ENCODE data around the gene FAM135A.
"Not testable (repeated sequence)": the region's sequence is repeated elsewhere in the genome, so short reads cannot be mapped to it uniquely, and the experiment has no call there.

Gene FAM135A

DNA sequence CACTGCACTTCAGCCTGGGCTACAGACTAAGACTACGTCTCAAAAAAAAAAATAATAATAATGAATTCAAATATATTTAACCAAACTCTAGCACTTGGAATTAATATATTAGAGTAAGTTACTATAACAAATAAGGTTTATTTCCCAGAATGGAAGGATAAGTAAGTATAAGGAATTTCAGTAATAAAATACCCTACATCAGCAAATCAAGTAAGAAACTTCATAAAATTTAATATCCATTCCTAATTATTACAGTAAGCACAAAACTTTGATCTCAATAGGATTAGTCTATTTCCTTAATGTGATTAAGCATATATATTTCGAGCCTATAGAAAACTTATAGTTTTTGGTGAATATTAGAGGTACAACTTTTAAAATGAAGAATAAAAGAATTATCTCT lies 116.7 kb downstream of the FAM135A start:
- H4K20me1 ChIP-seq = no peaks in the 10 kb centered on the region
- H3K4me2 ChIP-seq = no peak overlapping the region
- TF ChIP-seq Cebpa-rat (IDR thresholded peaks at IDR 0.05) = no peak
- H3K36me3 ChIP-seq = peaks cover 24% of the 10 kb centered on the region
- no peak overlapping the region for H3K4me3 ChIP-seq
- no peaks in the 10 kb centered on the region for H3K27me3 ChIP-seq
- no peak overlapping the region for H3K27ac ChIP-seq
- H3K9me3 ChIP-seq = no peaks in the 10 kb centered on the region
- no peaks in the 10 kb centered on the region for H3K4me1 ChIP-seq
- no peak overlapping the region for H3K9ac ChIP-seq

DNA sequence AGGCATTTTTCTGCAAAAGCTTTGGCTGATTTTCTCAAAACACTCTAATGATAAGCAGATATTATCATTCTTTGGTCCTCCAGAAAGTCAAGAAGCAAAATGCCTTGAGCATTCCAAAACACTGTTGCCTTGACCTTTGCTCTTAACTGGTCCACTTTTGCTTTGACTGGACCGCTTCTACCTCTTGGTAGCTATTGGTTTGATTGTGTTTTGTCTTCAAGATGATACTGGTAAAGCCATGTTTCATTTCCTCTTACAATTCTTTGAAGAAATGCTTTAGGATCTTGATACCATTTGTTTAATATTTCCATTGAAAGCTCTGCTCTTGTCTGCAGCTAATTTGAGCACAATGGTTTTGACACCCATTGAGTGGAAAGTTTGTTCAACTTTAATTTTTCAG lies 117.8 kb downstream of the FAM135A start:
- no peaks in the 10 kb centered on the region for H3K4me1 ChIP-seq

DNA sequence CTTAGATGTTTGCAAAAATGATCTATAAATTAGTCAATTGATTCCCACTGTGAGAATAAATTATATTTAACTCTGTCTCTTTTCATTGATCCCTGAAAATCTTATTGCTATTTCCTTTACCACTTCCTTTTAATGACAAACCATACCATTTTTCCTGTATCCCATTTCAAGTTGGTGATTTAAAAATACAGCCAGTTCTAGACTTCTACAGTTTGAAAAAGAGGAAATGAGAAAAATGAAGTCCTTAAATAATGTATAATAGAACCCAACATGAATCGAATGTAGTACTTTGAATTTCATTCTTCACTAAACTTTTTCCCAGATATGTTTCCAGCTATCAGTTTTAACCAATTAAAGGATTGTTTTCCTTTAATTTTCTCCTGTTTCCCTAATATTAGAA lies 124.0 kb downstream of the FAM135A start:
- Histone ChIP-seq H3K9ac (no peak overlapping the region), H3K9me3 (no peaks in the 10 kb centered on the region), H3K27me3 (no peaks in the 10 kb centered on the region), H3K4me2 (0 out of 2 replicates have a peak overlapping the region, but pooled peaks have one; percentile 5), H3K4me1 (peaks cover 9% of the 10 kb centered on the region), H4K20me1 (no peaks in the 10 kb centered on the region), H3K27ac (peak overlapping the region; percentile 9; the same call in 1 of the 2 replicates), H3K4me3 (no peak overlapping the region), H3K36me3 (peaks cover 25% of the 10 kb centered on the region)
- no peak for TF ChIP-seq Cebpa-rat (IDR thresholded peaks at IDR 0.05)

More for the DNA sequence above, 117.8 kb downstream of the FAM135A start:
- Histone ChIP-seq H4K20me1 (no peaks in the 10 kb centered on the region), H3K9me3 (no peaks in the 10 kb centered on the region), H3K27ac (no peak overlapping the region), H3K27me3 (no peaks in the 10 kb centered on the region), H3K9ac (no peak overlapping the region), H3K4me3 (no peak overlapping the region), H3K36me3 (peaks cover 28% of the 10 kb centered on the region), H3K4me2 (no peak overlapping the region)
- TF ChIP-seq Cebpa-rat (IDR thresholded peaks at IDR 0.05) = no peak

DNA sequence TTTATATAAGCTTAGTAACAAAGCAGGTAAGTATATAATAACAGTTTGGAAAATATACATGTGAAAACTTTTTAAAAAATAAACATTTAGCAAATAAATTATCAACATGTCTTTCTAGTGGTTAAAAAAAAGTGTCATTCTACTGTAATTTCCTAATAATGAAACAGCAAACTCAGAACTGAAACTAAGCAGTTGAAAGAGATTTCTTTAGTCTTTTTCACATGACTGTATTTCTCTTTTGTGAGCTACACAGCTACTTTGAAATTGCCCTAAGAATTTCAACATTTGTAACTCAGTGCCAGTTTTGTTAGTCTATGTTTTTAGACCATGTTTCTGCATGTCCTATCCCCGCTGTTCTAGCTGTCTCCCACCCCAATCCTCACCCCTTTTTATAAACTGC lies 125.1 kb downstream of the FAM135A start:
- Histone ChIP-seq H3K4me2 (no peak overlapping the region), H3K4me3 (no peak overlapping the region), H3K27me3 (no peaks in the 10 kb centered on the region), H3K36me3 (peaks cover 20% of the 10 kb centered on the region), H3K4me1 (peaks cover 9% of the 10 kb centered on the region), H3K9me3 (no peaks in the 10 kb centered on the region), H4K20me1 (no peaks in the 10 kb centered on the region), H3K9ac (no peak overlapping the region), H3K27ac (no peak overlapping the region)
- TF ChIP-seq Cebpa-rat (IDR thresholded peaks at IDR 0.05) = no peak

DNA sequence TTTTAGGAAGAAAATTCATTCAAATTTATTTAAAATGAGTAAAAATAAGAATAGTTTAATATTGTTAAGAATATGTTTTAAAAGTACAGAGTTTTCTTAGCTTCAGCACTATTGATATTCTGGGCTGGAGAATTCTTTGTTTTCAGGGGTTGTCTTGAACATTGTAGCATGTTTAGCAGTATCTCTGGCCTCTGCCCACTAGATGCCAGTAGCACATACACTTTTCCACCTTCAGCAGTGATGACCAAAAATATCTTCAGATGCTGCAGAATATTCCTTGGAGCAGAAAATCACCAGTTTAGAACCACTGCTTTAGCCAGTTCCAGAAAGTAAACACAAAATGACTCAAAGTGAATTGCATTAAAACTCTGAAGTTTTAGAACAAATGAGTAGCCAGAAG lies 134.0 kb downstream of the FAM135A start:
- no peak for TF ChIP-seq Cebpa-rat (IDR thresholded peaks at IDR 0.05)
- Histone ChIP-seq H3K4me3 (no peak overlapping the region), H3K27ac (no peak overlapping the region), H3K27me3 (no peaks in the 10 kb centered on the region), H3K9ac (no peak overlapping the region), H3K36me3 (peaks cover 14% of the 10 kb centered on the region; the same call in 1 of the 2 replicates), H4K20me1 (no peaks in the 10 kb centered on the region), H3K4me2 (no peak overlapping the region), H3K9me3 (no peaks in the 10 kb centered on the region), H3K4me1 (no peaks in the 10 kb centered on the region)

DNA sequence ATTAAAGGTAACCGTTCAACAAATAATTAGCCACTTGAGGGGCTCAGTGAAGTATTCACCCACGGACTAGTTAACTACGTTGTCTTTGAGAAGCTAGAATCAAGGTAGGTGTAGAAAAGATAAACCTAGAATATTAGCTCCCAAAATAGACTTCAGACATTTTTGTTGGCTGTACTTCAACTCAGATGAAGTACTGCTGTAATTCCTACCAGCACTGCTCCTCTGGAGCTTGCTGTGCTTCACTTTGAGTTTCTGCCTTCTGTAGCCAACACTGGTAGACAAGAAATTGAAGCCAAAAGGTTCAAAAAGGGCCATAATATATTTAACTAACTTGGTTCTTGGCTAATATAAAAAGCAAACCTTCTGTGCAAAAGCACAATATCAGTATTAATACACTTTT lies 134.6 kb downstream of the FAM135A start:
- Histone ChIP-seq H4K20me1 (no peaks in the 10 kb centered on the region), H3K9me3 (no peaks in the 10 kb centered on the region), H3K4me2 (no peak overlapping the region), H3K36me3 (peaks cover 14% of the 10 kb centered on the region; the same call in 1 of the 2 replicates), H3K27ac (no peak overlapping the region), H3K4me1 (no peaks in the 10 kb centered on the region), H3K9ac (no peak overlapping the region), H3K27me3 (no peaks in the 10 kb centered on the region), H3K4me3 (no peak overlapping the region)
- no peak for TF ChIP-seq Cebpa-rat (IDR thresholded peaks at IDR 0.05)

DNA sequence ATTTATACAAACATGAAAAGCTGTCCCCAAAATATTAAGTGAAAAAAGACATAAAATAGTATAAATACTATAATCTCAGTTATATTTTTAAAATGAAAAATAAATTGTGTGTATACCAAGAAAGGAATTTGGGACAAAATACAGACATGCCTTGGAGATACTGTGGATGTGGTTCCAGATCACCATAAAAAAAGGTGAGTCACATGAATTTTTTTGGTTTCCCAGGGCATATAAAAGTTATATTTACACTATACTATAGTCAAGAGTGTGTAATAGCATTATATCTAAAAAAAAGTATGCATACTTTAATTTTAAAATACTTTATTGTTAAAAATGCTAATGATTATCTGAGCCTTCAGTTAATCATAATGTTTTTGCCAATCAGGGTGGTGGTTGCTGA lies 136.0 kb downstream of the FAM135A start:
- H3K4me2 ChIP-seq = no peak overlapping the region
- no peaks in the 10 kb centered on the region for H3K4me1 ChIP-seq
- H3K9ac ChIP-seq = no peak overlapping the region
- H3K27ac ChIP-seq = no peak overlapping the region
- H3K9me3 ChIP-seq = no peaks in the 10 kb centered on the region
- no peak for TF ChIP-seq Cebpa-rat (IDR thresholded peaks at IDR 0.05)
- peaks cover 9% of the 10 kb centered on the region; the same call in 1 of the 2 replicates for H3K36me3 ChIP-seq
- H3K27me3 ChIP-seq = no peaks in the 10 kb centered on the region
- H3K4me3 ChIP-seq = no peak overlapping the region
- no peaks in the 10 kb centered on the region for H4K20me1 ChIP-seq

DNA sequence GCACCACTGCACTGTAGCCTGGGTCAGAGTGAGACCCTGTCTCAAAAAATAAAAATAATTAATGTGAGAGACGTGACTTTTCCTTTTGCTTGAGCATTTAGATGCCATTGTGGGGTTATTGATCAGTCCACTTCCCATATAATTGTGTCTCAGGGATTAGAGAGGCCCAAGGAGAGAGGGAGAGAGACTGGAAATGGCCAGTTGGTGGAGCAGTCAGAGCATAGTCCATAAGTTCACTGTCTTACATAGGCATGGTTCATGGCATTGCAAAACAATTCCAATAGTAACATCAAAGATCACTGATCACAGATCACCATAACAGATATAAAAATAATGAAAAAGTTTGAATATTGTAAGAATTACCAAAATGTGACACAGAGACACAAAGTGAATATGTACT lies 138.3 kb downstream of the FAM135A start:
- Histone ChIP-seq H3K4me3 (no peak overlapping the region), H3K27me3 (no peaks in the 10 kb centered on the region), H4K20me1 (no peaks in the 10 kb centered on the region), H3K36me3 (0 out of 2 replicates have a peak, but pooled peaks cover 6% of the 10 kb centered on the region), H3K4me1 (no peaks in the 10 kb centered on the region), H3K4me2 (no peak overlapping the region), H3K27ac (no peak overlapping the region), H3K9ac (no peak overlapping the region), H3K9me3 (no peaks in the 10 kb centered on the region)
- TF ChIP-seq Cebpa-rat (IDR thresholded peaks at IDR 0.05) = no peak

DNA sequence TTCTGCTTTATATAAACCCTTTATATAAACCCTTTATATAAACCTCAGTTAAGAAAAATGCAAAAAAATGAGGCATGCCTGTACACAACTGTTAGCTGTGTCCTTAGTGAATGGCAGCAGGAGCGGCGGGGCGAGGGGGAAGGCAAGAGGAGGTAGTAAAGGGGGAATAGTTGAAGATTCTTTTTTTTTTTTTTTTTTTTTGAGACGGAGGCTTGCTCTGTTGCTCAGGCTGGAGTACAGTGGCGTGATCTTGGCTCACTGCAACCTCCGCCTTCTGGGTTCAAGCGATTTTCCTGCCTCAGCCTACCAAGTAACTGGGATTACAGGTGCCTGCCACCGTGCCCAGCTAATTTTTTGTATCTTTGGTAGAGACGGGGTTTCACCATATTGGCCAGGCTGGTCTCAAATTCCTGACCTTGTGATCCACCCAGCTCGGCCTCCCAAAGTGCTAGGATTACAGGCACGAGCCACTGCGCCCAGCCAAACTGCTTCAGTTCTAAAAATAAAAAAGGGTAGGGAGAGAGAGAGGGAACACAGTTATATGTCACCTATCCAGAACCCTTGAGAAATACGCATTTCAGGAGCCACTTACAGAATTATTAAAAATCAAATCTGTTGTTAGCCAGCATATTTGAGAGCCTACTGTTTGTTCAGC lies 139.1 kb downstream of the FAM135A start:
- H3K4me3 ChIP-seq, H3K9ac ChIP-seq, H3K4me2 ChIP-seq, H3K9me3 ChIP-seq, H4K20me1 ChIP-seq, H3K36me3 ChIP-seq, H3K27ac ChIP-seq, H3K4me1 ChIP-seq, H3K27me3 ChIP-seq: not testable (repeated sequence)

DNA sequence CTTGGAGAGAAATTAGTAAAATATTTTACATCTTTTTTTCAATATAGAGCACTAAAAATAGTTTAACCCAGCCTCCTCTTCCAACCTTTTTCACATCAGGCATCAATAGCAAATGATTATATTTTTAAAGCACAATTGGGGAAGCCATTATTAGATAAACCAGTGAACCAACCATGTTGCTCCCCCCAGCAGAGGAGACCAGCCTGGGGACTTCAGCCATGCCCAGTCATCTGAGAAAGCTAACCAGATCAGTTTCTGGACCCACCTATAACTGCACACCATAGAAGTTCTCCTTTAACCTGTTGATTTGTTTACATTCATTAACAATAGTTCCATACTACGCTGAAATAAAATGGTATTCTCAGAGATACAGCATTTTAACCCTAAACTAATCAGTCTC lies 139.7 kb downstream of the FAM135A start:
- 0 out of 2 replicates have a peak, but pooled peaks cover 6% of the 10 kb centered on the region for H3K36me3 ChIP-seq
- no peak overlapping the region for H3K9ac ChIP-seq
- H3K27me3 ChIP-seq = no peaks in the 10 kb centered on the region
- no peak for TF ChIP-seq Cebpa-rat (IDR thresholded peaks at IDR 0.05)
- no peaks in the 10 kb centered on the region for H3K9me3 ChIP-seq
- H3K27ac ChIP-seq = no peak overlapping the region
- no peak overlapping the region for H3K4me2 ChIP-seq
- H3K4me1 ChIP-seq = no peaks in the 10 kb centered on the region
- H3K4me3 ChIP-seq = no peak overlapping the region
- H4K20me1 ChIP-seq = no peaks in the 10 kb centered on the region

DNA sequence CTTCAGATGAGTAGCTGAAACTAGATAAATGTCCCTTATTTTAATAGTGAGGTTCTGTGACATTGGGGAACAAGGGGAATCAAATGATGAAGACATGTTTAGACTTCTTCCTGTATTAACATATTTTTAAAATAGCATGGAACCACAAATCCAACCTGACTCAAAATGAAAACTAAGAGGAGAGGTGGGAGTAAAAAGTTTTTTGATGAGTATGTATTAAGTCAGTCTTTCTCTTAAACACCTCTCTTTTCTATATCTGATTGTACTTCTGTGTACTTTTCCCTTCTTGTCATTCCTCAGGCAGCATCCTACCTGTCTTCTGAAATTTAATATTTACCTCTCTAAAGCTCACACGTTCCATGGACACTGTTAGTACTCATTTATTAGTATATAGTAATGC lies 144.7 kb downstream of the FAM135A start:
- H3K27me3 ChIP-seq = no peaks in the 10 kb centered on the region
- TF ChIP-seq Cebpa-rat (IDR thresholded peaks at IDR 0.05) = no peak
- H3K4me3 ChIP-seq = no peak overlapping the region
- no peak overlapping the region for H3K27ac ChIP-seq
- H3K9me3 ChIP-seq = no peaks in the 10 kb centered on the region
- no peaks in the 10 kb centered on the region for H3K4me1 ChIP-seq
- no peak overlapping the region for H3K4me2 ChIP-seq
- no peaks in the 10 kb centered on the region for H3K36me3 ChIP-seq
- no peak overlapping the region for H3K9ac ChIP-seq
- H4K20me1 ChIP-seq = no peaks in the 10 kb centered on the region

DNA sequence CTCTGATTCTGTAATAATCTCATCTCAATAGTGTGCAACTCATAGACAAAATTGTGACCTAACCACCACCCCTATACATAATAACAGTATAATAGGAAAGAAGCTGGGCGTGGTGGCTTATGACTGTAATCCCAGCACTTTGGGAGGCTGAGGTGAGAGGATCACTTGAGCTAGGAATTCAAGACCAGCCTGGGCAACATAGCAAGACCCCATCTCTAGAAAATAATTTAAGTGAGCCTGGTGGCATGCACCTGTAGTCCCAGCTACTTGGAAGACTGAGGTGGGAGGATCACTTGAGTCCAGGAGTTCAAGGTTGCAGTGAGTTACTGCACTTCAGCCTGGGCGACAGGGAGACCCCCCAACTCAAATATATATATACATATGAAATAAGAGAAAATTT lies 149.1 kb downstream of the FAM135A start:
- not testable (repeated sequence) for H3K27me3 ChIP-seq, H3K9me3 ChIP-seq

More for the DNA sequence above, 149.1 kb downstream of the FAM135A start:
- not testable (repeated sequence) for H3K36me3 ChIP-seq, H3K4me3 ChIP-seq, H3K27ac ChIP-seq, H3K9ac ChIP-seq, H4K20me1 ChIP-seq, H3K4me2 ChIP-seq, H3K4me1 ChIP-seq

Data from BLaER1 (cell line).